Smooth muscle cell (in vitro differentiated cells): ENCODE measurements around the gene DDOST. TPM values are rescaled to one million over a fixed set of nuclear protein-coding genes. Genes with fewer than 3 reads are reported as not detected.

Experiments
- DNase-seq: peaks from one replicate; lab custom pipeline; 2025; ENCODE audit not compliant: unreplicated experiment; lab: John Stamatoyannopoulos, UW
- H2AFZ ChIP-seq: fragments of 200-600 bp; sonication (generic); 2 replicates; pipeline ENCODE4 v1.6.0; 2016; ENCODE audit warnings: antibody characterized with exemption, low read depth, mild to moderate bottlenecking
- H3F3A ChIP-seq: fragments of 200-600 bp; sonication (generic); 2 replicates; pipeline ENCODE4 v1.6.0; 2017; ENCODE audit warnings: antibody characterized with exemption, low read depth
- H3K27ac ChIP-seq: fragments of 200-600 bp; sonication (generic); 2 replicates; pipeline ENCODE4 v1.5.1; 2016; ENCODE audit warnings: low read depth, mild to moderate bottlenecking
- H3K27me3 ChIP-seq: fragments of 200-600 bp; sonication (generic); 2 replicates; pipeline ENCODE4 v1.6.1; 2016; ENCODE audit warnings: low read depth, mild to moderate bottlenecking
- H3K36me3 ChIP-seq: fragments of 200-600 bp; sonication (generic); 2 replicates; pipeline ENCODE4 v1.5.1; 2016; ENCODE audit warnings: low read depth
- H3K4me1 ChIP-seq: fragments of 200-600 bp; sonication (generic); 2 replicates; pipeline ENCODE4 v1.5.1; 2016; ENCODE audit warnings: low read depth
- H3K4me2 ChIP-seq: fragments of 200-600 bp; sonication (generic); 2 replicates; pipeline ENCODE4 v1.6.0; 2016; ENCODE audit warnings: mild to moderate bottlenecking
- H3K4me3 ChIP-seq: fragments of 200-600 bp; sonication (generic); 2 replicates; pipeline ENCODE4 v1.5.1; 2016; ENCODE audit warnings: mild to moderate bottlenecking
- H3K79me2 ChIP-seq: fragments of 200-600 bp; sonication (generic); 2 replicates; pipeline ENCODE4 v1.6.0; 2016; ENCODE audit warnings: low read depth, mild to moderate bottlenecking
- H3K9ac ChIP-seq: fragments of 200-600 bp; sonication (generic); 2 replicates; pipeline ENCODE4 v1.6.0; 2016; ENCODE audit warnings: low read depth
- H3K9me3 ChIP-seq: fragments of 200-600 bp; sonication (generic); replicated peaks from 2 replicates; pipeline ENCODE4 v1.5.1; 2016; ENCODE audit warnings: low read depth
- H4K20me1 ChIP-seq: fragments of 200-600 bp; sonication (generic); 2 replicates; pipeline ENCODE4 v1.6.0; 2016; ENCODE audit warnings: low read depth
- CTCF ChIP-seq: fragments of 200-600 bp; sonication (generic); IDR thresholded peaks from 2 replicates; pipeline ENCODE4 v1.5.1; 2017; ENCODE audit warnings: borderline replicate concordance, mild to moderate bottlenecking, antibody characterized with exemption; ENCODE audit not compliant: insufficient read depth, poor library complexity, severe bottlenecking
- WGBS: methylation state at CpG from one replicate; pipeline ENCODE4 v1.1.7; 2016; ENCODE audit warnings: low lambda C conversion rate; 5-methylcytosine and 5-hydroxymethylcytosine counted together
- polyA plus RNA-seq: library from polyadenylated mRNA; unstranded; fragments of >200 nt; fragmentation: Nextera tagmentation; extraction: Ambion mirVana; gene quantifications from 2 replicates; pipeline ENCODE4 v1.2.1, GENCODE V29; 2016
- total RNA-seq: library from RNA; depleted of rRNA; stranded (reverse); fragments of >200 nt; gene quantifications from 2 replicates; pipeline ENCODE4 v1.2.3, GENCODE V29; 2014

Gene DDOST
- total and polyA plus RNA-seq, 2 experiments from 2014 or later, result 267 to 439 TPM

GRCh38 chr1:20695515-20695914 is 34.3 kb upstream of the DDOST start:
- peaks cover 3% of the 10 kb centered on the region for H3F3A ChIP-seq
- no peaks in the 10 kb centered on the region for H3K4me1 ChIP-seq
- H3K4me2 ChIP-seq, result no peak overlapping the region
- H2AFZ ChIP-seq, result no peak overlapping the region
- H3K9ac ChIP-seq, result no peak overlapping the region
- no peaks in the 10 kb centered on the region for H3K27me3 ChIP-seq
- H3K36me3 ChIP-seq, result no peaks in the 10 kb centered on the region
- no peak for DNase-seq
- H3K79me2 ChIP-seq, result no peaks in the 10 kb centered on the region
- no peak overlapping the region for H3K27ac ChIP-seq
- H4K20me1 ChIP-seq, result no peaks in the 10 kb centered on the region
- WGBS, result 94% methylated on average over 10 of the region's 10 CpGs
- H3K4me3 ChIP-seq, result no peak overlapping the region
- H3K9me3 ChIP-seq, result no peaks in the 10 kb centered on the region
- no peak for TF ChIP-seq CTCF

- no peak overlapping the region for H2AFZ ChIP-seq
- H3K27me3 ChIP-seq, result no peaks in the 10 kb centered on the region
- no peaks in the 10 kb centered on the region for H3K4me1 ChIP-seq
- no peaks in the 10 kb centered on the region for H4K20me1 ChIP-seq
- no peaks in the 10 kb centered on the region for H3K79me2 ChIP-seq
- no peak for TF ChIP-seq CTCF
- no peaks in the 10 kb centered on the region for H3K9me3 ChIP-seq
- no peak overlapping the region for H3K9ac ChIP-seq
- peaks cover 3% of the 10 kb centered on the region for H3F3A ChIP-seq
- H3K36me3 ChIP-seq, result no peaks in the 10 kb centered on the region
- no peak for DNase-seq
- H3K4me2 ChIP-seq, result no peak overlapping the region
- 88% methylated on average over 2 of the region's 2 CpGs for WGBS
- no peak overlapping the region for H3K27ac ChIP-seq
- H3K4me3 ChIP-seq, result no peak overlapping the region
Observed at GRCh38 chr1:20693623-20694022, 32.5 kb upstream of the DDOST start.

- Histone ChIP-seq H3K4me1 (no peaks in the 10 kb centered on the region), H3K27ac (no peak overlapping the region), H3K36me3 (no peaks in the 10 kb centered on the region), H3K4me2 (no peak overlapping the region), H3K9me3 (no peaks in the 10 kb centered on the region), H3K9ac (no peak overlapping the region), H4K20me1 (no peaks in the 10 kb centered on the region), H3F3A (no peaks in the 10 kb centered on the region), H3K79me2 (no peaks in the 10 kb centered on the region), H3K27me3 (no peaks in the 10 kb centered on the region), H2AFZ (no peak overlapping the region), H3K4me3 (no peak overlapping the region)
- no peak for TF ChIP-seq CTCF
- WGBS, result 89% methylated on average over 1 of the region's 1 CpG
- DNase-seq, result no peak
Observed at GRCh38 chr1:20691872-20692271, 30.7 kb upstream of the DDOST start.

GRCh38 chr1:20689645-20690056 is 28.5 kb upstream of the DDOST start:
- no peak overlapping the region for H3K27ac ChIP-seq
- no peak overlapping the region for H2AFZ ChIP-seq
- H3K27me3 ChIP-seq, result no peaks in the 10 kb centered on the region
- no peaks in the 10 kb centered on the region for H3K36me3 ChIP-seq
- TF ChIP-seq CTCF, result no peak
- H3K4me1 ChIP-seq, result no peaks in the 10 kb centered on the region
- DNase-seq, result no peak
- H3K9ac ChIP-seq, result no peak overlapping the region
- 98% methylated on average over 3 of the region's 3 CpGs for WGBS
- H4K20me1 ChIP-seq, result no peaks in the 10 kb centered on the region
- H3F3A ChIP-seq, result no peaks in the 10 kb centered on the region
- no peak overlapping the region for H3K4me3 ChIP-seq
- H3K4me2 ChIP-seq, result no peak overlapping the region
- no peaks in the 10 kb centered on the region for H3K9me3 ChIP-seq
- no peaks in the 10 kb centered on the region for H3K79me2 ChIP-seq
